Measurements from ENCODE around the gene NEURL1.

GRCh38 chr10:103533827-103534226 lies 40.3 kb downstream of the NEURL1 start:
- TF ChIP-seq GATA2 (IDR thresholded peaks at IDR 0.05; ENCODE audit: low read depth, low read length) (no peak), GATA3 (IDR thresholded peaks at IDR 0.05; ENCODE audit: low read depth, low read length) (no peak)

All from SH-SY5Y (cell line).